Fibroblast of skin of left biceps (primary cell): ENCODE results near the gene MICOS13.
A peak's percentile ranks its signal among the peaks of the same experiment; 100 is the strongest.

Source experiments
- DNase-seq, 2 experiments: peaks; one replicate each; pipeline ENCODE4 v3.0.0-alpha.2; 2013; ENCODE audit warnings: low read depth in 2 of 2

The MICOS13 gene

DNA sequence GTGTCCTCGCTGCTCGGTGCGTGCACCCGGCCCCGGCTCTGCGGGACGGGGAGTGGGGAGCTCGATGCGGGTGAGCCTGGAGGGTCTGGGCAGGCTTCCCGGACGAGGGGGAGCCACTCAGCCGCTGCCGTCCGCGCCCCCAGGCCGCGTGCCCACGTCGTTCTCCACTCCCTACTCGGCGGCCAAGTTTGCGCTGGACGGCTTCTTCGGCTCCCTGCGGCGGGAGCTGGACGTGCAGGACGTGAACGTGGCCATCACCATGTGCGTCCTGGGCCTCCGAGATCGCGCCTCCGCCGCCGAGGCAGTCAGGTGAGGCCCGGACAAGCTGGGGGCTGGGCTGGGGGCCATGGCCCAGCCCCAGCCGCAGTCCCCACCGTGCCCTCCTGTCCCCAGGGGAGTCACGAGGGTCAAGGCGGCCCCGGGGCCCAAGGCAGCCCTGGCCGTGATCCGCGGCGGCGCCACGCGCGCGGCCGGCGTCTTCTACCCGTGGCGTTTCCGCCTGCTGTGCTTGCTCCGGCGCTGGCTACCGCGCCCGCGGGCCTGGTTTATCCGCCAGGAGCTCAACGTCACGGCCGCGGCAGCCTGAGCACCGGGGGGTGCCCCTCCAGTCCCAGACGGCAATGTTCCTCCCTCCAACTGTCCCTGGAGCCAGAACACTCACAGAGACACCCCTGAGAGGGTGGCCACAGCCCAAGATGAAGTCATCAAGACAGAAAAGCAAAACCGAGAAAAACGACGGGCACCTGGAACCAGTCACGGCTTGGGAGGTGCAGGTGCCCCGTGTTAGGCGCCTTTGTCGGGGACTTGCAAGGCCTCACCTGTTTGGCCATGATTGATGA is 7.3 kb upstream of the MICOS13 start:
- no peak for DNase-seq

DNA sequence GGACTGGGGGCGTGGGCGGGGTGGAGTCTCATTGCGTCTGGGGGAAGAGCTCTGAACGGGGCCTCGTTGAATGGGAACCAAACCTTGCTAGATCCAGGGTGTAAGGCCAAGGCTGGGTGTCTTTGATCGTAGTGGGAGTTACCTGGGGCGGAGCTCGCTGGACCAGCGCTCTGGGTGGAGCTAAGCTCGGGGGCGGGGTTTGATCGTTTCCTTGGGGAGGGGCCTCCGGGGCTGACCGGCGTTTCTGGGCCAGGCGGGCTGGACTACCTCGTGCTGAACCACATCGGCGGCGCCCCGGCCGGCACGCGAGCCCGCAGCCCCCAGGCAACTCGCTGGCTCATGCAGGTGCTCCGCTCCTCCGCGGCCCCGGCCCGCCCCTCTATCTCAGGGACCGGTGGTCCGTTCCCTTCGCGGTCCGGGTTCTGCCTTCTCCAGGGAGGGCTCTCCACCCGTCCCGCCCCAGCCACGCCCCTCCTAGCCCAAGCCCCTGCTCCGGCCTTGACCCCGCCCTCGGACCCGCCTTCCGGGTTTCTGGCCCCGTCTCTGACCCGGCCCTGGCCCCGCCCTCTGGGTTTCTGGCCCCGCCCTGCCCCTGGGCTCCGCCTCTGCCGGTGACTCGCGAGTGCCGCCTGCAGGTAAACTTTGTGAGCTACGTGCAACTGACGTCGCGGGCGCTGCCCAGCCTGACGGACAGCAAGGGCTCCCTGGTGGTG is 6.5 kb upstream of the MICOS13 start:
- peak; percentile 69 to 70 for DNase-seq

DNA sequence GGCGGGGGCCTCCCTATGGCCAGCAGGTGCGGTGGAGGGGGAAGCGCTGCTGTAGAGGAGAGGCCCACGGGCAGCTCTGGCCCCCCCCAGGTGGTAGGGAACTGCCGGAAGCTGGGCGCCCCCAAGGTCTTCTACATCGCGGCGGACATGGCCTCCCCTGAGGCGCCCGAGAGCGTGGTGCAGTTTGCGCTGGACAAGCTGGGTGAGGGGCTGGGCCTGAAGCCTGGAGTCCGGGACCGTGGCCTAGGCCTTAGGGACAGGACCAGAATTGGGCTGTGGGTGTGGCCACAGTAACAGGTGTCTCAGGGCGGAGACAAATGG is 6.0 kb upstream of the MICOS13 start:
- no peak for DNase-seq

GRCh38 chr19:5684694-5685430 is 4.5 kb upstream of the MICOS13 start:
- DNase-seq = no peak

DNA sequence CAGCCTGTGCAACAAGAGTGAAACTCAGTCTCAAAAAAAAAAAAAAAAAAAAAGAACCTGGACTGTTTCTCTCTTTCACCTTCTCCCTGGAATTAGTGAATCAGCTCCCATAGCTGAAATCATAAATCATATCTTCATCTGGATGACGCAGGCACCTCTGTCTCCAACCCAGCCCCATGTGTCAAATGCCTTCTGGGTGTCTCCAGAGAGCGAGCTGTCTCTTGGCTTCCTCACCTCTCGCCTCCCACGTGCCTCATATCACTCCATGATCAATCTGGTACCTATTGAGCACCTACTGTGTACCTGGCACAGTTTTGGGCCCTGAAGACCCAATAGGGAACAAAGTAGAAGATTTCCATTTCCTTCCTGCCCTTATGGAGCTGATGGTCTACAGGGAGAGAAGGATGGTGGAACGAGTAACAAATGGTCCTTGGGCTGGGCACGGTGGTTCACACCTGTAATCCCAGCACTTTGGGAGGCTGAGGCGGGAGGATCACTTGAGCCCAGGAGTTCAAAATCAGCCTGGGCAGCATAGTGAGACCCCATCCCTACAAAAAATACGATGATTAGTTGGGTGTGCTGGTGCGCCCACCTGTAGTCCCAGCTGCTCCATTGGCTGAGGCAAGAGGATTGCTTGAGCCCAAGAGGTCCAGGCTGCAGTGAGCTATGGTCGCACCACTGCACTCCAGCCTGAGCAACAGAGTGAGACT is 3.0 kb upstream of the MICOS13 start:
- DNase-seq = no peak

- no peak for DNase-seq
Observed at GRCh38 chr19:5682107-5682482, 1.8 kb upstream of the MICOS13 start.

- DNase-seq = no peak
Observed at GRCh38 chr19:5681391-5682106, 1.2 kb upstream of the MICOS13 start.

DNA sequence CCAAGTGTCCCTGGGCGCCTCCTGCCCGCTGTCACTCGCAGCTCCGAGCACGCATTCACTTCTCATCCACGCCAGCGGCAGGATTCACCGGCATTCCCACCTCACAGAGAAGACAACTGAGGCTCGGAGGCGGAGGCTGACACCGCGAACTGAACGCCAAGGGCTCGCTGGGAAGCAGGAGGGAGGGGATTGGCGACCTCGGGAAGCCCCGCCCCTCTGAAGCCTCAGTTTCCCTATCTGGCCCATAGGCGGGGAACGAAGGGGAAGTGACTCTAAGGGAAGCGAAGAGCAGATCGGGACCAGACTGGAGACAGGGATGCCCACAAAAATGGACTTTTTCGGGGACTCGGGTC is 256 bp downstream of the MICOS13 start:
- no peak for DNase-seq

DNA sequence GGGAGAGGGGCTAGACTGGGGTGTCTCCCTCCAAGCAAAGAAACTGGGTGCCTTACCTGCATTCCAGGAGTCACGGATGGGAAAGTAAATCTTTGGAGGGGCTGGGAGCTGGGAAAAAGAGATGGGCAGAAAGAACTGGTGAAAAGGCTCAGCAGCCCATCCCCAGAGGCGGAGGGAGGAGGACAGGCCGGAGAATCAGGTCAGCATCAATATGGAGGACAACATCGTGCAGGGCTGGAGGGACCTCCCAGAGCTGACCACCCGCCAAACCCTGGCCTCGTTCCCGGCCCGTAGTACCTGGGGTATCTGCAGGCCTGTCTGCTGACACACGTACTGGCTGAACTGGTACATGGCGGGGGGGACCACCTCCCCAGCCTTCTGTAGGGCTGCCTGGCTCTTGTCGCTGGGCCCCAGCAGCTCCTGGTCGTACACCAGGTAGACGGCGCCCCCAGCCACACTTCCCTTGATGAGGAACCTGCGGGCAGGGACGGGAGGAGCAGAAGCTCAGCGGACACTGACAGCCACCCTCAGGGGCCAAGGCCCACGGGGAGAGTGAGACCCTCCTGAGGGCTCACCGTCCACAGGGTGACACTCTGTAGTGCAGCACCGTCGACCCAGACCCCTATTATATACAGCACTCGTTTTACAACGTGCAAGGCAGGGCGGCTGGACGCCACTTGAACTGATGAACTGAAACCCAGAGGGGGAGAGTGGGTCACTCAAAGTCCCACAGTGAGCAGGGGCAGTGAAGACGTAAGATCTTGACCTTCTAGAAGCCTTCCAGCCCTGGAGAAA is 830 bp downstream of the MICOS13 start:
- DNase-seq = no peak

DNA sequence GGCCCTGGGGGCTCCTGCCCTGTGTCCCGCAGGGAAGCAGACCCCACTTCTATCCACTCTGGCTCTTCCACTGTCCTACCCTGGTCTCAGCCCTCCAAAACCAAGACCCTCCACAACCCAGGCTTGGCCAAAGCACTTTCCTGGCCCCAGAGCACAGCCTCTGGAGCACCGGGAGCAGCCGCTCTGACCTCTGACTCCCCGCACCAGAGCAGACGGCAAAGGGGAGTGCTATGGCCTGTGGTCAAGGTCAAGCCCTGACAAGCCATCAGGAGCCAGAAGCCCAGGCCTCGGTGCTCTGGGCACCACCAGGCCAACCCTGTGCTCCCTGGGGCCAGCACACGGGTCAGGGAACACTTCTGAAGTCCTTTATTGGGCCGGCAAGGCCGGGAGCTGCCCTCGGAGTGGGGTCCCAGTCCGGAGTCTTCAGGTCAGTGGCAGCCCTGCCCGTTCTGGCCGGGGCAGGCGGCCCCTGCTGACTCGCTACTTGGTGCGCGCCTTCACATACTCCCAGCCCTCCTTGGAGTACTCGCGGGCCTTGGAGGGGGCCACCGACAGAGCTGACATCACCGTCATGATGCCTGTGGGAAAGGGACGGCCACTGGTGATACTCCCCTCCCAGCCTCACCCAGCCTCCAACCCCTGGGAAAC is 2.1 kb downstream of the MICOS13 start:
- DNase-seq = no peak

DNA sequence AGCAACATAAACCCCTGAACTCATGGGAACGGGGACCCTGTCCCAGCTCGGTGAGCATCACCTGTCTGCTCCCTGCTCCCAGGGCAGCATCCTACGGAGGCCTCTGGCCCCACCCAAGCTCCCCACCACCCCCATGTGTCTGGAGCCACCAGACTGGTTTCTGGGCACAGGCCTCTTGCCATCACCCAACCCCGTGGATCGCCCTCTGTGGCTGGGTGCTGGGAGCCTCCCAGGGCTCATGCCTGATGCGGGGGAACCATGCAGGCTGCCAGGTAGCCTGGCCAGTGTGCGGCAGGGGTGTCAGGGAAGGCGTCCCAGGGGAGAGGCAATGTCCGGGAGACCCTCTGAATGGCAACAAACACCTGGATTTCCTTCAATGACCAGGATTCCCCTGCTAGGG is 2.7 kb downstream of the MICOS13 start:
- no peak for DNase-seq

DNA sequence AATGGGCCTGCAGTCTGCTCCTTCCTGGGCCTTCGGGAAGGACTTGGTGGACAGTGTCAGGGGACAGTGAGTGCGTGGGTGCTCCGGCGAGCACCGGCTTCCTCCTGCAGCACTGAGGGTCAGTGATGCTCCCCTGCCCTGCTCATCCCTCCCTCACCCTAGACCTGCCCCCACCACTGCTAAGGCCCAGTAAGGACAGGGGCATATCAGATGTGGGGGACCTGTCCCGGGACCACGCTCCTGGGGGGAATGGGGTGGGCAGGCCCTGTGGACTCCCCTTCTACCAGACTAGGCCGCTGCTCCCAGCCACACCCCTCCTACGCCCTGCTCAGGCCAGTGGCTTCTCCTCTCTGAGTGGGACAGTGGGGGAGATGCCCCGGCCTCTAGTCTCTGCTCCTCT is 3.2 kb downstream of the MICOS13 start:
- no peak for DNase-seq

- no peak for DNase-seq
Observed at GRCh38 chr19:5676772-5677105, 3.6 kb downstream of the MICOS13 start.

GRCh38 chr19:5676105-5676771 is 4.1 kb downstream of the MICOS13 start:
- no peak for DNase-seq

GRCh38 chr19:5674714-5675113 is 5.6 kb downstream of the MICOS13 start:
- DNase-seq = no peak

- no peak for DNase-seq
Observed at GRCh38 chr19:5673752-5674151, 6.6 kb downstream of the MICOS13 start.

DNA sequence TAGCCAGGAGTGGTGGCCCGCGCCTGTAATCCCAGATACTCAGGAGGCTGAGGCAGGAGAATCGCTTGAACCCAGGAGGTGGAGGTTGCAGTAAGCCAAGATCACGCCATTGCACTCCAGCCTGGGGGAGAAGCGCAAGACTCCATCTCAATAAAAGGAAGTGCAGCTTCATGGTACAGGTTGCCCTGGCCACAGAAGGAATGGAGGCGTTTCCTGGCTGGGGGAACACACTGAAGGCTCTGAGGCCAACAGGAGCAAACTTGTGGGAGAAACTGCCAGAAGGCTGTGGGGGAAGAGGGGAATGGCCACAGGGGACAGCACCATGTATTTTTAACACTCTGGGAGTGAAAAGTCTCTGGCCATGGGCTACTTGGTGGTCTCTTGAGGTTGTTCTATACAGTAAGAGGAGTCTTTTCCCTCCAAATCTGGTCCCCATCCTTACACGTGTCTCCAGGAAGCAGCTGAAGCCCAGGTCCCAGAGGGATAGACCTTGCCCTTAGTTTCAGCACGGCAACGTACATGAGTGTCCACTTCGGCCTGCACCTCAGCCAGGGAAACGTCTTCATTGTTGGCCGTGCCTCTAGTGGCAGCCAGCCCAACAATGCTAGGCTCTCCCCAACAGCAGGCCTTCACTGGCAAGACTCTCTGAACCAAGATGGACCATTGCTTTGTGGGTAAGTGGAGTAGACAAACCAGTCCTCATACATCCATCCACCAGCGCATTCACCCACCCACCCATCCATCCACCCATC is 7.4 kb downstream of the MICOS13 start:
- DNase-seq = no peak

DNA sequence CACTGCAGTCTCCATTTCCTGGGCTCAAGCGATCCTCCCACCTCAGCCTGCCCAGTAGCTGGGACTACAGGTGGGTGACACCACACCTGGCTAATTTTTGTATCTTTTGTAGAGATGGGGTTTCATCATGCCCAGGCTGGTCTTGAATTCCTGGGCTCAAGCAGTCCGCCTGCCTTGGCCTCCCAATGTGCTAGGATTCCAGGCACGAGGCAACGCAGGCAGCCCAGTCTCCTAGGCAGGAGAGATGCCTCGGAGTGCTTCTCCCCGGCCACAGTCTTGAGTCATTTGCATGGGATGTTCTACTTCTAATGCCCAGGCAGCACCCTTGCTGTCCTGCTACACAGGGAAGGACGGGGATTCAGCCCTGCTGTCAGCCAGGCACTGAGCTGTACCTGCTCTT is 8.7 kb downstream of the MICOS13 start:
- no peak for DNase-seq

DNA sequence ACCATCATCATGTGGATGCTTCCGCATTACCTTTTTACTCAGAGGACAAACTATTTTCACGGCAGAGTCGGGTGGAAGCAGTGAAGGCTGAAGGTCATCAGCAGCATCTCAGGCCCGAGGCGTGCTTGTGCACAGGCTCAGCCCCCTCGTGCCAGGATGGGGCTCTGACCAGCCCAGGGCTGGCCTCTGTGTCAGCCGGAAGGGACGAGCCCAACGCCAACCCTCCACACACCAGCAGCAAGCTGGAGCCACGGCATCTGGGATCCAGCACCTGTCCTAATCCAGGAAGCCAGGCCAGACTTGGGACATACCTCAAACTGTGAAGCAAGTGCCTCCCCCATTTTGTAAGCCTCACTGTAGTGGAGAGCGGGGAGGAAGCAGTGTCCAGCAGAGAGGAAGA is 11.1 kb downstream of the MICOS13 start:
- DNase-seq = no peak
